AG09309 (cell line): ENCODE results near the gene ETV6.

Source experiments
- DNase-seq: peaks from one replicate; pipeline ENCODE4 v3.0.0-alpha.2; 2010; ENCODE audit warnings: low read depth
- H3K4me3 ChIP-seq: 2 replicates; pipeline ENCODE4 v1.5.1; 2011; ENCODE audit warnings: mild to moderate bottlenecking, low read depth, low read length, moderate library complexity; ENCODE audit not compliant: control insufficient read depth
- CTCF ChIP-seq: IDR thresholded peaks from 2 replicates; pipeline ENCODE4 v1.5.1; 2011; ENCODE audit warnings: mild to moderate bottlenecking, low read depth, low read length, inconsistent platforms; ENCODE audit not compliant: insufficient read depth, control insufficient read depth; ENCODE audit errors: missing control alignments

Gene ETV6

GRCh38 chr12:11722578-11723138 lies 73.2 kb downstream of the ETV6 start:
- DNase-seq: no peak
- no peak overlapping the region for H3K4me3 ChIP-seq
- no peak for TF ChIP-seq CTCF

- no peak for DNase-seq
- H3K4me3 ChIP-seq: no peak overlapping the region
- no peak for TF ChIP-seq CTCF
Measured at GRCh38 chr12:11723993-11724392, 74.5 kb downstream of the ETV6 start.

GRCh38 chr12:11724888-11725311 lies 75.4 kb downstream of the ETV6 start:
- H3K4me3 ChIP-seq: no peak overlapping the region
- TF ChIP-seq CTCF: no peak
- DNase-seq: no peak

- no peak for DNase-seq
- no peak for TF ChIP-seq CTCF
- no peak overlapping the region for H3K4me3 ChIP-seq
Measured at GRCh38 chr12:11725686-11726085, 76.2 kb downstream of the ETV6 start.

- no peak overlapping the region for H3K4me3 ChIP-seq
Measured at GRCh38 chr12:11726659-11727058, 77.2 kb downstream of the ETV6 start.

GRCh38 chr12:11727133-11727664 lies 77.7 kb downstream of the ETV6 start:
- H3K4me3 ChIP-seq: no peak overlapping the region
- DNase-seq: no peak
- no peak for TF ChIP-seq CTCF

More at GRCh38 chr12:11726659-11727058, 77.2 kb downstream of the ETV6 start:
- TF ChIP-seq CTCF: no peak
- DNase-seq: no peak
